Loucy (cell line): ENCODE data around the gene DGKI.

Source experiments
- H2AFZ ChIP-seq: fragments of 200-600 bp; sonication (generic); 2 replicates; pipeline ENCODE4 v1.6.0; 2016; ENCODE audit warnings: antibody characterized with exemption, mild to moderate bottlenecking, low read length, moderate library complexity
- H3F3A ChIP-seq: fragments of 200-600 bp; 2 replicates; pipeline ENCODE4 v1.6.0; 2016; ENCODE audit warnings: antibody characterized with exemption, low read depth, mild to moderate bottlenecking
- H3K27me3 ChIP-seq: fragments of 200-600 bp; sonication (generic); 2 replicates; pipeline ENCODE4 v1.6.1; 2014; ENCODE audit warnings: low read length, mild to moderate bottlenecking; ENCODE audit not compliant: insufficient read depth, poor library complexity, severe bottlenecking
- H3K36me3 ChIP-seq: fragments of 200-600 bp; sonication (generic); 2 replicates; pipeline ENCODE4 v1.6.1; 2016; ENCODE audit warnings: low read length; ENCODE audit not compliant: insufficient read depth
- H3K4me1 ChIP-seq: fragments of 200-600 bp; sonication (generic); 2 replicates; pipeline ENCODE4 v1.5.1; 2014; ENCODE audit warnings: low read length, mild to moderate bottlenecking; ENCODE audit not compliant: insufficient read depth, poor library complexity, severe bottlenecking
- H3K4me2 ChIP-seq: fragments of 200-600 bp; sonication (generic); 2 replicates; pipeline ENCODE4 v1.6.0; 2014; ENCODE audit warnings: antibody characterized with exemption, low read length, low read depth, mild to moderate bottlenecking; ENCODE audit not compliant: poor library complexity, severe bottlenecking
- H3K4me3 ChIP-seq: fragments of 200-600 bp; sonication (generic); 2 replicates; pipeline ENCODE4 v1.5.1; 2014; ENCODE audit warnings: low read length, mild to moderate bottlenecking, mixed read lengths; ENCODE audit not compliant: poor library complexity, severe bottlenecking
- H3K79me2 ChIP-seq: fragments of 200-600 bp; sonication (generic); 2 replicates; pipeline ENCODE4 v1.6.1; 2014; ENCODE audit warnings: low read length; ENCODE audit not compliant: insufficient read depth
- H3K9ac ChIP-seq: fragments of 200-600 bp; sonication (generic); 2 replicates; pipeline ENCODE4 v1.6.0; 2014; ENCODE audit warnings: mild to moderate bottlenecking, low read depth, low read length, moderate library complexity; ENCODE audit not compliant: poor library complexity, severe bottlenecking
- H3K9me2 ChIP-seq: fragments of 200-600 bp; sonication (generic); replicated peaks from 2 replicates; pipeline ENCODE4 v1.6.1; 2016; ENCODE audit warnings: low read depth, low read length, mixed read lengths
- H3K9me3 ChIP-seq: fragments of 200-600 bp; sonication (generic); 2 replicates; pipeline ENCODE4 v1.6.1; 2014; ENCODE audit warnings: mild to moderate bottlenecking, antibody characterized with exemption, low read length, low read depth; ENCODE audit not compliant: insufficient read depth
- H4K20me1 ChIP-seq: fragments of 200-600 bp; sonication (generic); 2 replicates; pipeline ENCODE4 v1.6.0; 2014; ENCODE audit warnings: antibody characterized with exemption, low read length, mild to moderate bottlenecking; ENCODE audit not compliant: insufficient read depth, poor library complexity, severe bottlenecking
- CTCF ChIP-seq: fragments of 200-600 bp; sonication (generic); conservative IDR thresholded peaks from 2 replicates; pipeline ENCODE4 v1.5.1; 2014; ENCODE audit warnings: mild to moderate bottlenecking, antibody characterized with exemption, low read length
- EZH2phosphoT487 ChIP-seq: fragments of 200-600 bp; IDR thresholded peaks from 2 replicates; pipeline ENCODE4 v1.6.1; 2018; ENCODE audit warnings: antibody characterized with exemption, mild to moderate bottlenecking, moderate library complexity, borderline replicate concordance

Gene DGKI

GRCh38 chr7:137572056-137572784, 274.6 kb downstream of the DGKI start:
- no peak overlapping the region for H3K4me2 ChIP-seq
- H3K9me2 ChIP-seq = no peaks in the 10 kb centered on the region
- no peaks in the 10 kb centered on the region for H3K79me2 ChIP-seq
- H3K4me3 ChIP-seq = no peak overlapping the region
- H3F3A ChIP-seq = no peaks in the 10 kb centered on the region
- H3K4me1 ChIP-seq = no peaks in the 10 kb centered on the region
- no peaks in the 10 kb centered on the region for H3K9me3 ChIP-seq
- no peak overlapping the region for H2AFZ ChIP-seq
- no peaks in the 10 kb centered on the region for H3K36me3 ChIP-seq
- no peaks in the 10 kb centered on the region for H3K27me3 ChIP-seq
- H4K20me1 ChIP-seq = no peaks in the 10 kb centered on the region
- no peak overlapping the region for H3K9ac ChIP-seq
- TF ChIP-seq EZH2phosphoT487 = no peak
- no peak for TF ChIP-seq CTCF

DNA sequence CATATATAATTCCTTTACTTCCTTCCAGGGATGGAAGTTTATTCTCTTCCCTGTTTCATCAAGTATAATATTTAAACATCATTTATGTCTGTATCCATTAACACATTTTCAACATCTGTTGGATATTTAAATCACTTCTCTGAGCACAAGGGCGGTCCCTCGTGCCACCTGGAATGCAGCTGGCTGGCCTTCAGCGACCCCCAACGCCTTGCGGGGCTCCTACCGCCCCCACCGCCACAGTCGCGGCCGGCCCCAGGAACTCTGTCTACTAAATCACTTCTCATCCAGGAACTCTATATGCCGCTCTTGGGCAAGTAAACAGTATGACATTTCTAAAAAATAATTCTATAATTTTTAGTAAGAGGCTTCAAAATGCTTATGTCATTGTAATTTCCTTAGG, 282.1 kb downstream of the DGKI start:
- H3K27me3 ChIP-seq = no peaks in the 10 kb centered on the region
- H3K9ac ChIP-seq = no peak overlapping the region
- no peaks in the 10 kb centered on the region for H3F3A ChIP-seq
- H2AFZ ChIP-seq = no peak overlapping the region
- H3K4me3 ChIP-seq = no peak overlapping the region
- TF ChIP-seq EZH2phosphoT487 (no peak), CTCF (no peak)
- no peak overlapping the region for H3K4me2 ChIP-seq
- H4K20me1 ChIP-seq = no peaks in the 10 kb centered on the region
- H3K9me3 ChIP-seq = no peaks in the 10 kb centered on the region
- H3K9me2 ChIP-seq = no peaks in the 10 kb centered on the region
- H3K79me2 ChIP-seq = no peaks in the 10 kb centered on the region
- no peaks in the 10 kb centered on the region for H3K36me3 ChIP-seq
- no peaks in the 10 kb centered on the region for H3K4me1 ChIP-seq

DNA sequence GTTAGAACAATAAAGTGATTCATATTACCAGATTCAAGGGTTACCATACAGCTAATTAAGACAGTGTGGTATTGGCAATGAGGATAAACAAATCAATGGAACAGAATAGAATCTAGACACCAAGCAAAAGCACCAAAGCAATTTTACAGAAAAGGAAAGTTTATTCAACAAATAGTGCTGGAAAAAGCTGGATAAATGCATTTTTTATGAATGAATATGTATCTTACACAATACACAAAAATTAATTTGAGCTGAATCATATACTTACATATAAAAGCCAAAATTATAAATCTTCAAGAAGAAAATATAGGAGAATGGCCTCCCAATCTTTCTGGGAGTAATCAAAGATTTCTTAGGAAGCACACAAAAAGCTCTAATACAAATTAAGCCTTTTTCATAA, 282.8 kb downstream of the DGKI start:
- Histone ChIP-seq H3F3A (no peaks in the 10 kb centered on the region), H3K79me2 (no peaks in the 10 kb centered on the region), H3K36me3 (no peaks in the 10 kb centered on the region), H3K9ac (no peak overlapping the region), H3K4me3 (no peak overlapping the region), H4K20me1 (no peaks in the 10 kb centered on the region), H3K4me2 (no peak overlapping the region), H3K4me1 (no peaks in the 10 kb centered on the region), H3K9me3 (no peaks in the 10 kb centered on the region), H2AFZ (no peak overlapping the region), H3K9me2 (no peaks in the 10 kb centered on the region), H3K27me3 (no peaks in the 10 kb centered on the region)
- TF ChIP-seq CTCF = no peak
- TF ChIP-seq EZH2phosphoT487 = no peak
